Neuronal stem cell (in vitro differentiated cells): ENCODE data around the gene NDEL1. TPM values are rescaled to one million over a fixed set of nuclear protein-coding genes. Genes with fewer than 3 reads are reported as not detected.

Source experiments
- DNase-seq: peaks from one replicate; pipeline ENCODE4 v3.0.0-alpha.2; 2013; ENCODE audit warnings: low spot score
- H2AFZ ChIP-seq: one replicate; pipeline ENCODE4 v1.6.1; 2013; ENCODE audit warnings: mild to moderate bottlenecking, low read length, inconsistent platforms
- H2AK5ac ChIP-seq: 2 replicates; pipeline ENCODE4 v1.6.1; 2013; ENCODE audit warnings: low read depth, mild to moderate bottlenecking, inconsistent platforms, low read length, moderate library complexity, mixed read lengths
- H2BK120ac ChIP-seq: 2 replicates; pipeline ENCODE4 v1.6.1; 2013; ENCODE audit warnings: low read depth, mild to moderate bottlenecking, inconsistent platforms, low read length, moderate library complexity, mixed read lengths
- H2BK12ac ChIP-seq: one replicate; pipeline ENCODE4 v1.6.1; 2013; ENCODE audit warnings: low read length, inconsistent platforms
- H2BK15ac ChIP-seq: 2 replicates; pipeline ENCODE4 v1.6.1; 2013; ENCODE audit warnings: mild to moderate bottlenecking, low read length, inconsistent platforms, mixed read lengths
- H2BK5ac ChIP-seq: one replicate; pipeline ENCODE4 v1.6.1; 2013; ENCODE audit warnings: inconsistent platforms, mild to moderate bottlenecking, low read length, moderate library complexity
- H3K14ac ChIP-seq: one replicate; pipeline ENCODE4 v1.6.1; 2013; ENCODE audit warnings: low read length, inconsistent platforms
- H3K18ac ChIP-seq: 2 replicates; pipeline ENCODE4 v1.6.1; 2013; ENCODE audit warnings: low read length, inconsistent platforms
- H3K23ac ChIP-seq: 2 replicates; pipeline ENCODE4 v1.6.1; 2013; ENCODE audit warnings: low read depth, mild to moderate bottlenecking, mixed read lengths, low read length, inconsistent platforms; ENCODE audit not compliant: poor library complexity
- H3K27ac ChIP-seq: replicated peaks from 3 replicates; pipeline ENCODE4 v1.5.1; 2013; ENCODE audit warnings: low read length, inconsistent platforms
- H3K27me3 ChIP-seq, 3 experiments: 2 replicates each; pipeline ENCODE4 v1.6.1; 2013; ENCODE audit warnings: low read length in 3 of 3, mild to moderate bottlenecking in 2 of 3, inconsistent platforms in 1 of 3, low read depth in 1 of 3, mixed read lengths in 1 of 3, moderate library complexity in 1 of 3; ENCODE audit not compliant: control insufficient read depth in 3 of 3, insufficient read depth in 3 of 3
- H3K36me3 ChIP-seq, 2 donors: replicated peaks in 1 of 2; 2 replicates each; pipeline ENCODE4 v1.6.1; 2013; ENCODE audit warnings: low read length in 2 of 2; ENCODE audit not compliant: control insufficient read depth in 2 of 2, insufficient read depth in 2 of 2
- H3K4ac ChIP-seq: 2 replicates; pipeline ENCODE4 v1.6.1; 2013; ENCODE audit warnings: inconsistent platforms, mild to moderate bottlenecking, low read length, moderate library complexity
- H3K4me1 ChIP-seq, 2 donors: 1 replicate in 1 of 2; 2 replicates in 1 of 2; pipeline ENCODE4 v1.6.1; 2013; ENCODE audit warnings: low read length in 2 of 2, low read depth in 1 of 2; ENCODE audit not compliant: control insufficient read depth in 2 of 2, insufficient read depth in 1 of 2
- H3K4me2 ChIP-seq: one replicate; pipeline ENCODE4 v1.6.1; 2013; ENCODE audit warnings: mild to moderate bottlenecking, low read length, inconsistent platforms; ENCODE audit not compliant: insufficient read depth, poor library complexity, severe bottlenecking
- H3K4me3 ChIP-seq, 2 donors: 2 replicates each; pipeline ENCODE4 v1.5.1; 2013; ENCODE audit warnings: low read length in 2 of 2, mild to moderate bottlenecking in 2 of 2, inconsistent platforms in 1 of 2, moderate library complexity in 1 of 2
- H3K79me1 ChIP-seq: one replicate; pipeline ENCODE4 v1.6.1; 2013; ENCODE audit warnings: low read depth, mild to moderate bottlenecking, inconsistent platforms, low read length, moderate library complexity
- H3K9ac ChIP-seq: one replicate; pipeline ENCODE4 v1.6.1; 2013; ENCODE audit warnings: mild to moderate bottlenecking, low read depth, low read length, inconsistent platforms; ENCODE audit not compliant: poor library complexity
- H3K9me3 ChIP-seq, 2 donors: replicated peaks in 1 of 2; 2 replicates each; pipeline versions ENCODE3 to v1.6.1; 2013; ENCODE audit warnings: low read length in 2 of 2, mild to moderate bottlenecking in 2 of 2, inconsistent platforms in 1 of 2, low read depth in 1 of 2, mixed read lengths in 1 of 2, moderate library complexity in 1 of 2; ENCODE audit not compliant: control insufficient read depth in 2 of 2, insufficient read depth in 1 of 2
- H4K8ac ChIP-seq: one replicate; pipeline ENCODE4 v1.6.1; 2013; ENCODE audit warnings: low read depth, mild to moderate bottlenecking, inconsistent platforms, low read length, moderate library complexity
- H4K91ac ChIP-seq: one replicate; pipeline ENCODE4 v1.6.1; 2013; ENCODE audit warnings: low read length, low read depth, mild to moderate bottlenecking, inconsistent platforms; ENCODE audit not compliant: poor library complexity
- WGBS, 2 donors: extraction: QIAGEN DNeasy Blood & Tissue Kit; methylation state at CpG; one replicate each; pipeline ENCODE4 v1.1.7; 2013; ENCODE audit warnings: missing lambda C conversion rate in 2 of 2, mixed read lengths in 1 of 2; ENCODE audit not compliant: insufficient read length in 2 of 2, insufficient replicate concordance in 1 of 2; ENCODE audit errors: extremely low coverage in 2 of 2; 5-methylcytosine and 5-hydroxymethylcytosine counted together
- small RNA-seq: library from polyadenylated mRNA; stranded (forward); fragments of <200 nt; extraction: miRNeasy Mini kit (QIAGEN cat#:217004); gene quantifications from one replicate; pipeline ENCODE3, GENCODE V24; 2013; ENCODE audit not compliant: insufficient read depth

The NDEL1 gene

DNA sequence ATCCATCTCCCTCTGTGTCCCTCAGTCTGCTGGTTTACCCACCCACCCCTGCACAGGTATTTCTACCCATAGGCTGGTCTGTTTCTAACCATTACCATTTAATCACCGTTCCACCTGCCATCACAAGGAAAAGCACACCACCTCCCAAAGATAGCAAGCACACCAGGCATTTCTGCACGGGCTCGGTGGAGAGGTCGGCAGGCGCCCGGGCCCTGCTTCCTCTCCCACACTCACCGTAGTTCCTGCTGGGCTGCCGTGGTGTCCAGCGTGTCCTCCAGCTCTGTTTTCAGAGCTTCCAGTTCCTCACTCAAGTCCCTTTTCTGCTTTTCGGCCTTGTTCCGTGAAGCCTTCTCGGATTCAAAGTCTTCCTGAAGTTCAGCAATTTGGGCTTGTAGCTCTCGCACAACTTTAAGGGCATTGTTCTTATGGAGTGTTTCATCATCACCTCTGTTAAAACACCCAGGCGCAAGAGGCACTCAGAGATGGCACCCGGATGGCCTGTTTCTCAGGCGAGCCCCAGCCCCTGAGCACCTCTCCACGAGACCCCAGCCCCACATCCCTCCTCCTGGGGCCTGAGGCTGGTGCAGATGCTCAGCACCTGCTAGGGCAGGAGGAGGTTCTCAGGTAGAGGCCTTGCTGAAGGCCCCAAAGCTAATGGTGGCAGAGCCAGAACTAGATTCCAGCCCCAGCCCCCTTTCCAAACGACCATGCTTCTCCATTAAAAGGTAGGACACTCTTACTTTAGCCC lies 69.0 kb downstream of the NDEL1 start:
- Histone ChIP-seq H2BK12ac (no peak overlapping the region), H2AK5ac (no peak overlapping the region), H3K36me3 (peaks cover 60 to 98% of the 10 kb centered on the region in 2 donors), H3K4me3 (no peak overlapping the region), H3K79me1 (peaks cover 4% of the 10 kb centered on the region), H3K27me3 (no peaks in the 10 kb centered on the region), H3K9ac (no peak overlapping the region), H2AFZ (no peak overlapping the region), H2BK120ac (no peak overlapping the region), H4K8ac (no peak overlapping the region), H3K4me2 (no peak overlapping the region), H3K9me3 (no peaks in the 10 kb centered on the region), H4K91ac (no peak overlapping the region), H3K14ac (no peak overlapping the region), H3K18ac (no peak overlapping the region), H2BK5ac (no peak overlapping the region), H3K4ac (no peak overlapping the region), H2BK15ac (no peak overlapping the region), H3K23ac (no peak overlapping the region), H3K27ac (no peak overlapping the region), H3K4me1 (no peaks in the 10 kb centered on the region)
- no peak for DNase-seq
- no CpG with 5 or more reads among the region's 18 CpGs for WGBS, 2 donors

DNA sequence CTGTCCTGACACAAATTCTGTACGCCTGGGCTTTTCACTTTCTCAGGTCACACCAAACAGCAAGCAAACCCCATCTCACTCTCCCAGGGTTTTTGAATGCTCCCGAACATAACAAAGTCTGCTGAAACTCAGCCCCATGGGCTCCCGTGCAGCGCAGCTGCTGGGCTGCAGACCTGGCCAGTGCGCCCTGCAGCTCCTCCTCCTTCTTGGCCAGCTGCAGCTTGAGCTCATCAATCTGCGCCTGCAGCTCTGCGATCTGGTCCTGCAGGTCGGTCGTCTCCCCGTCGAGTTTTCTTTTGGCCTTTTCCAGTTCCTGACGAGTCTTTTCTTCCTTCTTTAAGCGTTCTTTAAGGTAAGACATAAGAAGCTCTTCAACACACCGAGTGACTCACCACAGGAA lies 70.5 kb downstream of the NDEL1 start:
- peak overlapping the region in 1 of 2 donors; percentile 16 for H3K4me3 ChIP-seq
- no peaks in the 10 kb centered on the region for H3K4me1 ChIP-seq
- WGBS, 2 donors = no CpG with 5 or more reads among the region's 14 CpGs
- H3K4ac ChIP-seq = no peak overlapping the region
- no peak overlapping the region for H4K8ac ChIP-seq
- H2BK120ac ChIP-seq = no peak overlapping the region
- no peak overlapping the region for H3K18ac ChIP-seq
- no peaks in the 10 kb centered on the region for H3K27me3 ChIP-seq
- DNase-seq = no peak
- H3K9ac ChIP-seq = no peak overlapping the region
- H2AFZ ChIP-seq = no peak overlapping the region
- H3K79me1 ChIP-seq = peaks cover 4% of the 10 kb centered on the region
- H2AK5ac ChIP-seq = no peak overlapping the region
- H3K23ac ChIP-seq = no peak overlapping the region
- no peaks in the 10 kb centered on the region for H3K9me3 ChIP-seq
- no peak overlapping the region for H2BK15ac ChIP-seq
- H3K36me3 ChIP-seq = peaks cover 53 to 97% of the 10 kb centered on the region in 2 donors
- no peak overlapping the region for H3K27ac ChIP-seq
- H4K91ac ChIP-seq = no peak overlapping the region
- no peak overlapping the region for H2BK12ac ChIP-seq
- no peak overlapping the region for H3K14ac ChIP-seq
- H2BK5ac ChIP-seq = no peak overlapping the region
- H3K4me2 ChIP-seq = no peak overlapping the region

DNA sequence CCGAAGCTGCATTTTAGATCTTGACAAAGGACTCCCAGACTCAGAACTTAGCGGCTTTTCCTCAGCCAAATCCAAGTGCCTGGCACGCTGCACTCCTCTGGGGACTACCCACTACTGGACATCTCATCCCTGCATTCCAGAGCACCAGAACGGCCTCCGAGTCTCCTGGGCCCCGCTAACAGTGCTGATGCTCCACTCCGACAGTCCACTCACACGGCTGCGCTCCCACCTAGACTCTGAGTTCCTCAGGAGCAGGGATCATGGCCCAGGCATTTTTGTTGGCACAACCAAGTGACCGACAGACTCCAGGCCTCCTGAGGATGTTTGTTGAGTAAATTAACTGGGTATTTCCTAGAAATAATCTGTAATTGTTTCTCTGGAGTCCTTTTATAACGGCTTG lies 79.1 kb downstream of the NDEL1 start:
- Histone ChIP-seq H3K27me3 (no peaks in the 10 kb centered on the region), H4K8ac (no peak overlapping the region), H3K9me3 (no peaks in the 10 kb centered on the region), H3K9ac (no peak overlapping the region), H3K4me2 (no peak overlapping the region), H2AK5ac (no peak overlapping the region), H3K23ac (no peak overlapping the region), H3K14ac (no peak overlapping the region), H3K4ac (no peak overlapping the region), H3K79me1 (no peaks in the 10 kb centered on the region), H2AFZ (no peak overlapping the region), H2BK12ac (no peak overlapping the region), H3K18ac (no peak overlapping the region), H3K36me3 (peaks cover 42 to 97% of the 10 kb centered on the region in 2 donors), H3K4me3 (no peak overlapping the region), H3K27ac (no peak overlapping the region), H2BK120ac (no peak overlapping the region), H3K4me1 (no peaks in the 10 kb centered on the region), H2BK15ac (no peak overlapping the region), H4K91ac (no peak overlapping the region), H2BK5ac (no peak overlapping the region)
- WGBS, 2 donors = no CpG with 5 or more reads among the region's 11 CpGs
- no peak for DNase-seq

Small RNAs within 50 kb of the gene (small RNA-seq; reads per million reads assigned to genes)
- not detected for gene RNU7-43P
